Limb (tissue), 2 donors: Measurements from ENCODE around the gene FAM156A.
A peak's percentile ranks its signal among the peaks of the same experiment; 100 is the strongest.
"Not testable (repeated sequence)": the region's sequence is repeated elsewhere in the genome, so short reads cannot be mapped to it uniquely, and the experiment has no call there.

ENCODE experiments used
- DNase-seq, 2 donors: peaks; one replicate each; pipeline ENCODE4 v3.0.0-alpha.2; 2016; ENCODE audit errors: extremely low spot score in 2 of 2

The FAM156A gene

DNA sequence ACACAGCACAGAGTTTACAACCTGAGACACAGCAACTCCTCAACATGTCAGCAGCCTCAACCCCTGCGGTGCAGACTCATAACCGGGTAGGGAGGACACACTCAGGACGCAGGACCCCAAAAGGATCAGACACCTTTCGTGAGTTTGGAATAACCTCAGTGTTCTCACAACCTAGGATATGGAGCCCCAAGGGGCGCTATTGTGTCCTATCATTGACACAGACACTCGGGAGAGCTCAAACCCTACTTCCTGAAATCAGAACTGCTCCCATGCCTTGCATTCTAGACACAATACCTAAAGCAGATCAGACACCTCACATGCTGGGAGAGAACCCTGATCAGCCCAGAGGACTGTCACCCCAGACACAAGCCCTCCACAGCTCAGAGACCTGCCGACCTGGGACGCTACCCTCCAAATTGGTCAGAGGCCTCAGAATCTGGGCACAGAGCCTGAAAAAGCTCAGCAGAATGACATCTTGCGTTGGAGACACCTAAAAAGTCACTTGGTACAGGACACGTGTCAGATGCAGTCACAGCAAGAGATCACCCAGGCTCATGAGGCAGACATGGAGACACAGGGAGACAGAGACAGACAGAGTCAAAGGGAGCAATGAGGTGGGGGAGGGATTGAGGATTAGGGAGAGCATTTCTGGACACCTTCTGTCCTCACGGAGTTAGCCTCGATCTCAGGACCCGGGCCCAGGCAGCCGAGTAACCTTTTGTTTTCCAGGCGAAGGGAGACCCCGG lies 8.8 kb upstream of the FAM156A start:
- not testable (repeated sequence) for DNase-seq

- DNase-seq, result not testable (repeated sequence)
Observed at GRCh38 chrX:52958961-52959360, 643 bp upstream of the FAM156A start.

DNA sequence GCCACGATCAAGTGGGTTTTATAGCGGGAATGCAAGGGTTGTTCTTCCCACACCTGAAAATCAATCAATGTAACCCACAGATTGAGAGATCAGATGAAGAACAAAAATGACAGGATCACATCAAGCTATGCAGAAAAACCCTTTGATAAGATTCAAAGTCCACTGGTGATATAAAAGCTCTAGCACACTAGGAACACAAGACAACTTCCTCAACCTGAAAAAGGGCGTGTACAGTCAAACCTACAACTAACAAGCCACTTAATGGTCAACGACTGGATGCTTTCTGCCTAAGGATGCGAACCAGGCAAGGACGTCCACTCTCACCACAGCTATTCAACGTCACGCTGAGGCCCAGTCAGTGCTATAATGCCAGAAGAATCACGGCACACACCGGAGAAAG lies 8.4 kb downstream of the FAM156A start:
- not testable (repeated sequence) for DNase-seq

DNA sequence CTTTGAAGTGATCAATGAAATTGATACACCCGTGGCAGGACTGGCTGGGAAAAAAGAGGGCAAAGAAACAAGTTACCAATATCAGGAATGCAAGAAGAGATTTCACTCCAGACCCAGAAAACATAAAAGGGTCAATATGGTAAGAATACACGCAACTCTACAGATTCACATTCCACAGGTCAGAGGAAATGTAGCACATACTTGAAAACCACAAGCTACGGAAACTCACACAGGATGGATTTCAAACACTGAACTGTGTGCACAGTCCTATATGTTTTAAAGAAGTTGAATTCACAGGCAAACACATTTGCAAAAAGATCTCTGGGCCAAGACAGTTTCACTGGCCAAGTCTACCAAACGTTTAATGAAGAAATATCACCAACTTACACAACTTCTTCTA lies 9.0 kb downstream of the FAM156A start:
- not testable (repeated sequence) for DNase-seq

GRCh38 chrX:52948265-52948664 lies 10.1 kb downstream of the FAM156A start:
- DNase-seq, result not testable (repeated sequence)

DNA sequence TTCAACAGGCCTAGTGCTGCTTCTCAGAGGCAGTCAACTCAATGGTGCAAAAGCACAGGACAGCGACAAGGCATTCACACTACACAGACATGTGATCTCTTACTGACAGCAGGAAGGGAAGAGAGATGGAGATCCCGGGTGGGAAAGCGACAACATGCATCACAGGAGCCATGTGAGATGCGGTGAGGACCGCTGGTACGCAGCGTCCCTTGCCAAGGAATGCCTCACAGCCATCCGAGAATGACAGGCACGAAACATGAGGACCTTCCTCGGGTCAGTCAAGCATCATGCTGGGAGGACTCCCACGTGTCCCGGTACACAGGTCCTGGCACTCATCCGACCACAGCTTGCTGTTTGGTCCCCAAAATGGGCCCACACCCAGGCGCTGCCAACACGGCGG lies 10.8 kb downstream of the FAM156A start:
- DNase-seq, result not testable (repeated sequence)

DNA sequence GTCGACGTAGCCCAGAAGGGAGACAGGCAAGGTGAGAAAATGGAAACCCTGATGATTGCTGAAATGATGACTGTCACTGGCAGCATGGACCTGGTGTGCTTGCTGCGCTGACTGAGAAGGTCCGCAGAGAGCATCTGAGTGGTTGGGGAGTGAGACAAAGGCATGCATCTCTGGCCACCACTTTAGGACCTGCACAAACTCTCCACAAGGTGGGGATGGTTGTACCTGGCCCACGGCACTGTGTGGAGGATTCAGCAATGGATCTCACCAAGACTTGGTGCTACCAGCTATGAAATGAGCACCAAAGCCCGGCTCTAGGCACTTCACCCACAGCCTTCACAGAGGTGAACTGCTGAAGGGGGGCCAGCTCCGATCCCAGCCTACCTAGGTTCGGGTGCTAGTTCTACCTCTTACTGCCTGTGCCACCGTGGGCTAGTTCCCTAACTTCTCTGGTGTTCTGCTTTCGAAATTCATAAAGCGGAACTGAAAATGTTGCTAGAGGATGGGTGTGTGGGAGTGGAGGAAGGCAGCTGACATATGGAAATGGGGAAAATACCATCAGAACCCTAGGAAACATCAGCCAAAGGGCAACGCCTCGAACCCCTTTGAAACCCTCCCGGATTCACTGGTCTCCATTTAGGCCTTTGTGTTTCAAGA lies 12.4 kb downstream of the FAM156A start:
- not testable (repeated sequence) for DNase-seq

DNA sequence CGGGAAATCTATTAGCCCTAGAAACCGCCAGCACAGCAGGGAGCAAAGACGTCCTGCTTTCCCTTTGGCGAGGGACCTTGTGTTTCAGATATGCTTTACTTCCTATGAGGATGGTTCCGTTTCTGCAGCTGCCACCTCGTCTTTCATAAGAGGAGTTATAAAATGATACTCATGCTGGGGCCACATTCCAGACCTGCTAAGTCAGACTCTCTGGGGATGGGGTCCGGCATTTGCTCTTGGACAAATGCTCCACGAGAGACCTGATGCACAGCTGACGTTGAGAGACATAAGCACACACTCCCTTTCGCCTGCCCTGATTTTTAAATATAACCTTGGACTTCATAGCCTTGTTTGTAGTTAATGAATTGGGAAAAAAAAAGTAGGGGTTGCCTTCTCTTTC lies 16.6 kb downstream of the FAM156A start:
- not testable (repeated sequence) for DNase-seq

- DNase-seq, result not testable (repeated sequence)
Observed at GRCh38 chrX:52940704-52941103, 17.6 kb downstream of the FAM156A start.

DNA sequence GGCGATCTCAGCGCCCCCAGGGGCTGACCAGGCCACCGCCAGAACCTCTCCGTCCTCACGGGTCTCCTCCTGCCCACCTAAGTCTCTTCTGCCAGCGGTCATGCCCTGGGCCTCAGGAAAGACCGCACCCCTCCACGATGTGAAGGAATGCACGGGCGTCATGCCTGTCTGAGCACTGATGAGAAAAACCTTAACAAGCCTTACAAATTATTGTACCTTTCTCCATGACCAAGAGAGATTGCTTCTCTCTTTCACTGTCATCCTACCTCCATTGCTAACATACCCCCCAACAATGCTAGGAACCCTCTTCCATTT lies 22.9 kb downstream of the FAM156A start:
- not testable (repeated sequence) for DNase-seq

- DNase-seq, result peak; percentile 91 to 93
Observed at GRCh38 chrX:52934704-52935469, 23.4 kb downstream of the FAM156A start.

GRCh38 chrX:52933976-52934703 lies 24.2 kb downstream of the FAM156A start:
- no peak for DNase-seq

- DNase-seq, result no peak
Observed at GRCh38 chrX:52933213-52933612, 25.1 kb downstream of the FAM156A start.

DNA sequence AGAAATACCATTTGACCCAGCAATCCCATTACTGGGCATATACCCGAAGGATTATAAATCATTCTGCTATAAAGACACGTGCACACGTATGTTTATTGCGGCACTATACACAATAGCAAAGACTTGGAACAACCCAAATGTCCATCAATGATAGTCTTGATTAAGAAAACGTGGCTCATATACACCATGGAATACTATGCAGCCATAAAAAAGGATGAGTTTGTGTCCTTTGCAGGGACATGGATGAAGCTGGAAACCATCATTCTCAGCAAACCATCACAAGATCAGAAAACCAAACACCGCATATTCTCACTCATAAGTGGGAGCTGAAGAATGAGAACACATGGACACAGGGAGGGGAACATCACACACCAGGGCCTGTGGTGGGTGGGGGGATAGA lies 28.1 kb downstream of the FAM156A start:
- not testable (repeated sequence) for DNase-seq

GRCh38 chrX:52923781-52924241 lies 34.5 kb downstream of the FAM156A start:
- DNase-seq, result peak in 1 of 2 donors; percentile 19

DNA sequence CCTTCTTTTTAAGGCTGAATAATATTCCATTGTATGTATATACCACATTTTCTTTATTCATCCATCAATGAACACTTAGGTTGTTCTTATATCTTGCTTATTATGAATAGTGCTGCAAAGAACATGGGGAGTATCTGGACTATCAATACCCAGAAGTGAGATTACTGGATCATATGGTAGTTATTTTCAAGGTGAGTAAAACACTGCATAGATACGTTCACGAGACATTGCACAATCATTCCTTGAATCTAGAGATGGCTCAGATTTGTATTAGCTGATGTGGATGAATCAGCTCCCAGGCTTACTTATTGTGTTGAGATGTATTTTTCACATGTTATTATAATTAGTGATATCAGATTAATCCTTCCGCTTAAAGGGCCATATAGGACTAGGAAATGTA lies 43.6 kb downstream of the FAM156A start:
- DNase-seq, result not testable (repeated sequence)

- not testable (repeated sequence) for DNase-seq
Observed at GRCh38 chrX:52913681-52914080, 44.6 kb downstream of the FAM156A start.

GRCh38 chrX:52909313-52909969 lies 48.9 kb downstream of the FAM156A start:
- DNase-seq, result not testable (repeated sequence)

DNA sequence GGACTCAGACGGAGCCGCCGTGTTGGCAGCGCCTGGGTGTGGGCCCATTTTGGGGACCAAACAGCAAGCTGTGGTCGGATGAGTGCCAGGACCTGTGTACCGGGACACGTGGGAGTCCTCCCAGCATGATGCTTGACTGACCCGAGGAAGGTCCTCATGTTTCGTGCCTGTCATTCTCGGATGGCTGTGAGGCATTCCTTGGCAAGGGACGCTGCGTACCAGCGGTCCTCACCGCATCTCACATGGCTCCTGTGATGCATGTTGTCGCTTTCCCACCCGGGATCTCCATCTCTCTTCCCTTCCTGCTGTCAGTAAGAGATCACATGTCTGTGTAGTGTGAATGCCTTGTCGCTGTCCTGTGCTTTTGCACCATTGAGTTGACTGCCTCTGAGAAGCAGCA lies 50.4 kb downstream of the FAM156A start:
- DNase-seq, result not testable (repeated sequence)

GRCh38 chrX:52907137-52907536 lies 51.2 kb downstream of the FAM156A start:
- DNase-seq, result not testable (repeated sequence)

DNA sequence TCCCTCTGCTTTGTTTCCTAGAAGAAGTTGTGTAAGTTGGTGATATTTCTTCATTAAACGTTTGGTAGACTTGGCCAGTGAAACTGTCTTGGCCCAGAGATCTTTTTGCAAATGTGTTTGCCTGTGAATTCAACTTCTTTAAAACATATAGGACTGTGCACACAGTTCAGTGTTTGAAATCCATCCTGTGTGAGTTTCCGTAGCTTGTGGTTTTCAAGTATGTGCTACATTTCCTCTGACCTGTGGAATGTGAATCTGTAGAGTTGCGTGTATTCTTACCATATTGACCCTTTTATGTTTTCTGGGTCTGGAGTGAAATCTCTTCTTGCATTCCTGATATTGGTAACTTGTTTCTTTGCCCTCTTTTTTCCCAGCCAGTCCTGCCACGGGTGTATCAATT lies 52.2 kb downstream of the FAM156A start:
- not testable (repeated sequence) for DNase-seq
